B cell (primary cell): ENCODE data around the gene C10orf105. TPM values are rescaled to one million over a fixed set of nuclear protein-coding genes. Genes with fewer than 3 reads are reported as not detected.

Source experiments
- ATAC-seq: fragments of 200-7000 bp; cut with Tn5 transposase; one replicate; pipeline ENCODE4 v1.10.0; 2021; ENCODE audit warnings: low read depth, mild to moderate bottlenecking, moderate number of reproducible peaks, moderate library complexity
- CTCF ChIA-PET: fragments of 350-600 bp; sonication (Branson Sonifier 250); formaldehyde crosslinking; loops from one replicate; lab custom pipeline; 2021; ENCODE audit warnings: antibody characterized with exemption, inconsistent platforms; lab: Charles Lee
- POLR2A ChIA-PET: fragments of 350-600 bp; sonication (Branson Sonifier 250); formaldehyde crosslinking; loops from one replicate; lab custom pipeline; 2021; ENCODE audit warnings: antibody characterized with exemption; lab: Charles Lee
- DNase-seq: peaks from one replicate; pipeline ENCODE4 v3.0.0; 2013
- H2AFZ ChIP-seq: 2 replicates; pipeline ENCODE4 v1.6.1; 2012; ENCODE audit warnings: mild to moderate bottlenecking, low read depth, low read length; ENCODE audit not compliant: insufficient read depth, poor library complexity, severe bottlenecking
- H3K27ac ChIP-seq, 2 donors: 1 replicate in 1 of 2; 2 replicates in 1 of 2; pipeline ENCODE4 v1.5.1; 2012 to 2013; ENCODE audit warnings: low read length in 2 of 2, mild to moderate bottlenecking in 2 of 2, moderate library complexity in 1 of 2
- H3K27me3 ChIP-seq, 4 experiments: fragments of 200-600 bp in 1 of 4; sonication (generic) in 1 of 4; replicated peaks in 1 of 4; 1 replicate in 2 of 4; 2 replicates in 2 of 4; pipeline versions ENCODE4 v1.6.1 to v1.7.0; 2013 to 2016; ENCODE audit warnings: low read length in 3 of 4, mild to moderate bottlenecking in 2 of 4, mixed read lengths in 1 of 4, moderate library complexity in 1 of 4; ENCODE audit not compliant: insufficient read depth in 4 of 4, control insufficient read depth in 3 of 4; ENCODE audit errors: control extremely low read depth in 1 of 4
- H3K36me3 ChIP-seq, 2 experiments: replicated peaks in 1 of 2; 1 replicate in 1 of 2; 2 replicates in 1 of 2; pipeline versions ENCODE4 v1.6.1 to v1.7.1; 2013; ENCODE audit warnings: low read length in 1 of 2; ENCODE audit not compliant: insufficient read depth in 2 of 2, control insufficient read depth in 1 of 2; ENCODE audit errors: control extremely low read depth in 1 of 2, extremely low read depth in 1 of 2
- H3K4me1 ChIP-seq, 2 donors: fragments of 200-600 bp in 1 of 2; sonication (generic) in 1 of 2; 1 replicate in 1 of 2; 2 replicates in 1 of 2; pipeline versions ENCODE4 v1.5.1 to v1.6.1; 2013 to 2017; ENCODE audit warnings: low read length in 2 of 2; ENCODE audit not compliant: control insufficient read depth in 2 of 2, insufficient read depth in 2 of 2
- H3K4me2 ChIP-seq: replicated peaks from 2 replicates; pipeline ENCODE3; 2012; ENCODE audit warnings: mild to moderate bottlenecking, low read depth, low read length; ENCODE audit not compliant: poor library complexity, severe bottlenecking
- H3K4me3 ChIP-seq, 5 experiments: fragments of 200-600 bp in 1 of 5; sonication (generic) in 1 of 5; 1 replicate in 3 of 5; 2 replicates in 2 of 5; pipeline versions ENCODE4 v1.5.1 to v1.7.0; 2011 to 2016; ENCODE audit warnings: low read length in 4 of 5, mild to moderate bottlenecking in 4 of 5, low read depth in 2 of 5, control low read depth in 1 of 5, moderate library complexity in 1 of 5; ENCODE audit not compliant: insufficient read depth in 1 of 5; ENCODE audit errors: control extremely low read depth in 1 of 5, extremely low read depth in 1 of 5
- H3K79me2 ChIP-seq: fragments of 200-600 bp; sonication (generic); one replicate; pipeline ENCODE4 v1.6.0; 2016; ENCODE audit warnings: low read length; ENCODE audit not compliant: control insufficient read depth, insufficient read depth
- H3K9ac ChIP-seq: fragments of 200-600 bp; sonication (generic); 2 replicates; pipeline ENCODE4 v1.6.1; 2017; ENCODE audit warnings: mild to moderate bottlenecking, low read length, moderate library complexity
- H3K9me3 ChIP-seq, 3 donors: one replicate each; pipeline versions ENCODE4 v1.6.1 to v1.7.1; 2013; ENCODE audit warnings: low read length in 2 of 3; ENCODE audit not compliant: control insufficient read depth in 2 of 3, insufficient read depth in 1 of 3; ENCODE audit errors: control extremely low read depth in 1 of 3
- H4K20me1 ChIP-seq: 2 replicates; pipeline ENCODE4 v1.6.0; 2012; ENCODE audit warnings: mild to moderate bottlenecking, low read length; ENCODE audit not compliant: insufficient read depth, control insufficient read depth, poor library complexity, severe bottlenecking
- H3K27ac Mint-ChIP-seq: one replicate; pipeline ENCODE4 v1.8.0; 2021; ENCODE audit warnings: mixed read lengths
- H3K27me3 Mint-ChIP-seq: one replicate; pipeline ENCODE4 v1.8.0; 2021; ENCODE audit warnings: mixed read lengths
- H3K4me1 Mint-ChIP-seq: one replicate; pipeline ENCODE4 v1.8.0; 2021; ENCODE audit warnings: mixed read lengths
- H3K4me3 Mint-ChIP-seq: one replicate; pipeline ENCODE4 v1.8.0; 2021; ENCODE audit warnings: mixed read lengths
- H3K9me3 Mint-ChIP-seq: one replicate; pipeline ENCODE4 v1.8.0; 2022; ENCODE audit warnings: mixed read lengths; ENCODE audit not compliant: insufficient read depth
- EZH2 ChIP-seq: IDR thresholded peaks from 2 replicates; pipeline ENCODE4 v1.6.1; 2012; ENCODE audit warnings: borderline replicate concordance, low read depth, mild to moderate bottlenecking, moderate library complexity, low read length; ENCODE audit not compliant: insufficient read depth, poor library complexity, severe bottlenecking
- WGBS: methylation state at CpG from one replicate; pipeline ENCODE4 v1.1.5; 2013; ENCODE audit warnings: missing lambda C conversion rate; ENCODE audit not compliant: insufficient coverage; 5-methylcytosine and 5-hydroxymethylcytosine counted together
- intact Hi-C: fragments of 100-400 bp; cut with micrococcal nuclease; formaldehyde crosslinking; loops from one replicate; pipeline ENCODE4 v1.10.0; 2022
- polyA plus RNA-seq: library from polyadenylated mRNA; depleted of rRNA; stranded (reverse); fragments of >200 nt; gene quantifications from 2 replicates; pipeline ENCODE4 v1.2.3, GENCODE V29; 2012
- total RNA-seq, 2 donors: library from RNA; stranded (reverse); fragments of 120-200 nt in 1 of 2; gene quantifications; 1 replicate in 1 of 2; 2 replicates in 1 of 2; pipeline versions ENCODE4 v1.2.3 to v1.2.4, GENCODE V29; 2013 to 2022
- TF ChIP-seq, protein P1 (sequence below): fragments of 200-600 bp; IDR thresholded peaks from one replicate; pipeline ENCODE4 v1.8.0; 2022; ENCODE audit warnings: antibody characterized with exemption, mild to moderate bottlenecking

Gene C10orf105
- total and polyA plus RNA-seq, 2 donors (not counting 1 experiment from before 2014, with no cell fraction given): 0.03 TPM; not detected in 1

DNA sequence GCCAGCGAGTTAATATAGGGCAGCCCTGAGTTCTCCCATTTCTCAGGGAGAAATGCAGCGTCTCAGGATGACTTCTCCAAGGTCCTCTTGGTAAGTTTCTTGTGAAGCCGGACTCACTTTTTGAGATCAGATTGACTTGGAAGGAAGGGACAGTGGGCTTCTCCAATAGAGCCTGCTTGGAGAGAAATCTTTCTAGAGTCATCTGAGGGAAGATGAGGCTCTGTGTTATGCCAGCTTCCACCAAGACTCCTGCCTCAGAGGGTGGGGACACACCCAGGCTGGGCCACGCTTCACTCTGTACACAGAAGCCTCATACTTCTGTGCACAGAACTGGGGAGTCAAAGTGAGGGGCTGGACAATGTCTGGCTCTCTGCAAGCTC lies 5.6 kb downstream of the C10orf105 start:
- intact Hi-C loops: no loop called here
- Mint-ChIP-seq H3K27me3 (no peaks in the 10 kb centered on the region), H3K4me3 (no peak overlapping the region), H3K9me3 (no peaks in the 10 kb centered on the region), H3K27ac (peak overlapping the region; percentile 83), H3K4me1 (peaks cover 41% of the 10 kb centered on the region)
- POLR2A ChIA-PET: no interaction called here
- 63% methylated on average over 2 of the region's 4 CpGs for WGBS
- CTCF ChIA-PET: interaction anchor here (0.7 to 14.0 kb wide), 6 partner anchors 8 to 318 kb away, joined by 3 to 199 read pairs (median 3); no protein-coding TSS in a partner anchor
- peak overlapping the region; percentile 12 for H3K9ac ChIP-seq
- TF ChIP-seq EZH2: no peak
- TF ChIP-seq, protein P1, sequence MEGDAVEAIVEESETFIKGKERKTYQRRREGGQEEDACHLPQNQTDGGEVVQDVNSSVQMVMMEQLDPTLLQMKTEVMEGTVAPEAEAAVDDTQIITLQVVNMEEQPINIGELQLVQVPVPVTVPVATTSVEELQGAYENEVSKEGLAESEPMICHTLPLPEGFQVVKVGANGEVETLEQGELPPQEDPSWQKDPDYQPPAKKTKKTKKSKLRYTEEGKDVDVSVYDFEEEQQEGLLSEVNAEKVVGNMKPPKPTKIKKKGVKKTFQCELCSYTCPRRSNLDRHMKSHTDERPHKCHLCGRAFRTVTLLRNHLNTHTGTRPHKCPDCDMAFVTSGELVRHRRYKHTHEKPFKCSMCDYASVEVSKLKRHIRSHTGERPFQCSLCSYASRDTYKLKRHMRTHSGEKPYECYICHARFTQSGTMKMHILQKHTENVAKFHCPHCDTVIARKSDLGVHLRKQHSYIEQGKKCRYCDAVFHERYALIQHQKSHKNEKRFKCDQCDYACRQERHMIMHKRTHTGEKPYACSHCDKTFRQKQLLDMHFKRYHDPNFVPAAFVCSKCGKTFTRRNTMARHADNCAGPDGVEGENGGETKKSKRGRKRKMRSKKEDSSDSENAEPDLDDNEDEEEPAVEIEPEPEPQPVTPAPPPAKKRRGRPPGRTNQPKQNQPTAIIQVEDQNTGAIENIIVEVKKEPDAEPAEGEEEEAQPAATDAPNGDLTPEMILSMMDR: no peak
- peaks cover 34 to 43% of the 10 kb centered on the region in 2 donors for H3K4me1 ChIP-seq
- no peak overlapping the region for H2AFZ ChIP-seq
- H4K20me1 ChIP-seq: no peaks in the 10 kb centered on the region
- H3K4me3 ChIP-seq: no peak overlapping the region
- H3K36me3 ChIP-seq: no peaks in the 10 kb centered on the region
- H3K9me3 ChIP-seq: no peaks in the 10 kb centered on the region
- H3K27ac ChIP-seq: no peak overlapping the region
- no peaks in the 10 kb centered on the region for H3K27me3 ChIP-seq
- H3K79me2 ChIP-seq: no peaks in the 10 kb centered on the region
- H3K4me2 ChIP-seq: peak overlapping the region; percentile 53
- no peak for ATAC-seq
- DNase-seq: no peak

DNA sequence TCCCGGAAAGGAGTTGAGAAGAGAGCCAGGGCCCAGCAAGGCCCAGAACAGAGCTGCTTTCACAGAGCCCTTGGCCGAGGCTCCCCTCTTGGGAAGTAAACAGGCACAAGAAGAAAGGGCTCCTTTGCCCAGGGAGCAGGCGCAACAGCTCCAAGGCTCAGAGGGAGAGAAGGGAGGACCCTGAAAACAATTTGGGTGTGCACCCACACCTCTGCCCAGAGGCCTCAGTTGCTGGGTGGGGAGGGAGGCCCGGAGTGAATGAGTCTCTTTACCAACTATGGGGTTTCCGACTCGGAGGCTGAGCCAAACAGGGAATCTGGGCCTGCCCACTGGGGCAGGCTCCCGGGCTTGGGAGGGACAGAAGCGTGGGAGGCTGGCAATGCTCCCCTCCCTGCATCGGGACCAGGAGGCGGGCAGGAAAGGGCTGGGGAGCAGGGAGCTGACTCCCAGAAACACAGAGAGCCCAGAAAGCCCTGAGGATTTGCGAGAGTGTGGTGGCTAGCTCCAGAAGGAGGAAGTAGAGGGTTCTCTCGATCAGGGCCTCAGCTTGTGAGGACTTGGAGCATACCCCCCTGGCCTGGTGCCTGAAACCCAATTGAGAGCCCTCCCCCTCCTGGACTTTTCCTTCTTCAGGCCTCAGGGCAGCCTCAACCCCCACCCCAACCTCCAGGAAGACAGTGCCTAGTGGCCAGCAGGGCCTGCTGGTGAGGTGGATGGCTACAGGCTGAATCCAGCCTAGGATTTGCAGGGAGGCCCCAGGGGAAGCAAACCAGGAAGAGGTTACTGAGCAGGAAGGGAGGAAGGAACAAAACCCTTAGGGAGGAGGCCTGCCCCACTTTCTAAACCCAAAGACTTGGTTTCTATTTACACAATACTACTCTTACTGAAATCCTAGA lies 6.2 kb downstream of the C10orf105 start:
- Histone ChIP-seq H3K4me1 (peaks cover 35 to 46% of the 10 kb centered on the region in 2 donors), H4K20me1 (no peaks in the 10 kb centered on the region), H3K27me3 (no peaks in the 10 kb centered on the region), H3K4me3 (no peak overlapping the region), H2AFZ (peak overlapping the region; percentile 5), H3K79me2 (no peaks in the 10 kb centered on the region), H3K27ac (no peak overlapping the region), H3K9ac (peak overlapping the region; percentile 12), H3K9me3 (no peaks in the 10 kb centered on the region), H3K4me2 (peak overlapping the region; percentile 53), H3K36me3 (no peaks in the 10 kb centered on the region)
- DNase-seq (peak; percentile 41), ATAC-seq (peak; percentile 41)
- POLR2A ChIA-PET: no interaction called here
- Mint-ChIP-seq H3K27ac (peak overlapping the region; percentile 83), H3K4me3 (peak overlapping the region; percentile 29), H3K9me3 (no peaks in the 10 kb centered on the region), H3K4me1 (peaks cover 41% of the 10 kb centered on the region), H3K27me3 (no peaks in the 10 kb centered on the region)
- CTCF ChIA-PET: interaction anchor here (1.0 to 14.0 kb wide), 7 partner anchors 12 to 393 kb away, joined by 3 to 199 read pairs (median 6); partner anchors contain the start of gene VSIR
- 69% methylated on average over 11 of the region's 12 CpGs for WGBS
- no peak for TF ChIP-seq EZH2
- TF ChIP-seq, protein P1: no peak
- intact Hi-C loops: no loop called here
